Gastrocnemius medialis (tissue), 4 donors: Measurements from ENCODE around the gene SMARCAL1. TPM values are rescaled to one million over a fixed set of nuclear protein-coding genes. Genes with fewer than 3 reads are reported as not detected.
"Not testable (repeated sequence)": the region's sequence is repeated elsewhere in the genome, so short reads cannot be mapped to it uniquely, and the experiment has no call there.

ENCODE experiments used
- ATAC-seq, 2 donors: fragments of 150-250 bp; one replicate each; pipeline ENCODE4 v1.9.1; 2016
- DNase-seq, 2 donors: peaks; one replicate each; pipeline ENCODE4 v3.0.0-alpha.2; 2019
- H3K27ac ChIP-seq, 4 donors: fragments of 200-600 bp; sonication (generic); 1 replicate in 1 of 4; 2 replicates in 3 of 4; pipeline ENCODE4 v1.5.1; 2016 to 2018; ENCODE audit warnings: mild to moderate bottlenecking in 2 of 4, moderate library complexity in 1 of 4
- H3K27me3 ChIP-seq, 3 donors: fragments of 200-600 bp; sonication (generic) in 2 of 3; 1 replicate in 1 of 3; 2 replicates in 2 of 3; pipeline versions ENCODE4 v1.5.1 to v1.6.0; 2016 to 2019; ENCODE audit warnings: mild to moderate bottlenecking in 1 of 3, moderate library complexity in 1 of 3
- H3K36me3 ChIP-seq, 2 donors: fragments of 200-600 bp; sonication (generic) in 1 of 2; one replicate each; pipeline ENCODE4 v1.5.1; 2017 to 2018
- H3K4me1 ChIP-seq, 2 donors: fragments of 200-600 bp; sonication (generic) in 1 of 2; one replicate each; pipeline ENCODE4 v1.5.1; 2016 to 2017; ENCODE audit warnings: mild to moderate bottlenecking in 2 of 2
- H3K4me3 ChIP-seq, 4 donors: fragments of 200-600 bp; sonication (generic) in 3 of 4; 1 replicate in 1 of 4; 2 replicates in 3 of 4; pipeline ENCODE4 v1.5.1; 2016 to 2019; ENCODE audit warnings: mild to moderate bottlenecking in 2 of 4
- H3K9me3 ChIP-seq, 3 donors: fragments of 200-600 bp; sonication (generic) in 2 of 3; 1 replicate in 1 of 3; 2 replicates in 2 of 3; pipeline ENCODE4 v1.5.1; 2016 to 2019
- POLR2A ChIP-seq, 2 donors: fragments of 450-650 bp; IDR thresholded peaks; one replicate each; pipeline ENCODE4 v1.6.1; 2017; ENCODE audit warnings: antibody characterized with exemption in 2 of 2, mild to moderate bottlenecking in 2 of 2, moderate library complexity in 2 of 2
- in situ Hi-C, 4 donors: fragments of 200-750 bp; cut with MboI; loops; one replicate each; pipeline versions ENCODE4 v1.15.0 to v1.8.0; 2017; ENCODE audit warnings: low sequenced_read_pairs in 4 of 4
- intact Hi-C: fragments of 100-400 bp; cut with DNase I; formaldehyde crosslinking; loops from one replicate; pipeline ENCODE4 v1.15.1; 2023; ENCODE audit warnings: low total_unique reads
- total RNA-seq, 4 donors: library from RNA; depleted of rRNA; stranded (reverse); fragments of >200 nt; gene quantifications; one replicate each; pipeline versions ENCODE4 v1.1.0 to v1.2.3, GENCODE V29; 2016
- TF ChIP-seq, protein P1 (sequence below), 5 experiments: fragments of 450-650 bp in 3 of 5; fragments of 200-600 bp in 2 of 5; sonication (generic) in 2 of 5; IDR thresholded peaks in 4 of 5; conservative IDR thresholded peaks in 1 of 5; 1 replicate in 4 of 5; 2 replicates in 1 of 5; pipeline ENCODE4 v1.5.1; 2016 to 2019; ENCODE audit warnings: antibody characterized with exemption in 5 of 5, mild to moderate bottlenecking in 3 of 5, moderate library complexity in 3 of 5

The SMARCAL1 gene
- total RNA-seq, 4 donors from 2014 or later: 5.8 to 20.7 (median 7.8) TPM

DNA sequence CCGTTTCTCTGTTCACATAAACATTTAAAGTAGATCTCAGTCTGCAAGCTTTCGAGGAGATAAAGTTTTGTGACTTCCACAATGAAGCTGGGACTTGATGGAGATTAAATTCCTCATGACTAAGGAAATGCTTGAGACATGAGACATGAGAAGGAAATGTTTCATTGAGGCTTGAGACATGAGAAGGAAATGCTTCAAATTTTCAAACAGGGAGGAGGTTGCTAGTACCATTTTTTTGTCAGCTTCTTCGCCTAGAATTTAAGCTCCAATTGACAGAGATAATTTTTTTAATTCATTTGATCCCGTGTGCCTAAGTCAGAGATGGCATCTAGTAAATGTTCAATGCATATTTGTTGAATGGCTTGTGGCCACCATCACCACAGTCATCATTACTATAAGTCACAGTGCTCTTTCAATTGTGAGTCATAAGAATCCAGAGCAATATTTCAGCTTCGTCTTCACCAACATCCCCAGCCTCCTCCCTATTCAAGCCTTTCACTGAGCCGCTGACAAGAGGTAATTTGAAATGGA, 39.5 kb upstream of the SMARCAL1 start:
- H3K27me3 ChIP-seq: peaks cover 34 to 55% (median 38%) of the 10 kb centered on the region in 3 donors
- intact Hi-C loops: no loop called here
- no peak for ATAC-seq
- in situ Hi-C loops: no loop called here
- H3K4me3 ChIP-seq: no peak overlapping the region
- no peaks in the 10 kb centered on the region for H3K36me3 ChIP-seq
- TF ChIP-seq POLR2A (IDR thresholded peaks at IDR 0.05): no peak
- TF ChIP-seq, protein P1, sequence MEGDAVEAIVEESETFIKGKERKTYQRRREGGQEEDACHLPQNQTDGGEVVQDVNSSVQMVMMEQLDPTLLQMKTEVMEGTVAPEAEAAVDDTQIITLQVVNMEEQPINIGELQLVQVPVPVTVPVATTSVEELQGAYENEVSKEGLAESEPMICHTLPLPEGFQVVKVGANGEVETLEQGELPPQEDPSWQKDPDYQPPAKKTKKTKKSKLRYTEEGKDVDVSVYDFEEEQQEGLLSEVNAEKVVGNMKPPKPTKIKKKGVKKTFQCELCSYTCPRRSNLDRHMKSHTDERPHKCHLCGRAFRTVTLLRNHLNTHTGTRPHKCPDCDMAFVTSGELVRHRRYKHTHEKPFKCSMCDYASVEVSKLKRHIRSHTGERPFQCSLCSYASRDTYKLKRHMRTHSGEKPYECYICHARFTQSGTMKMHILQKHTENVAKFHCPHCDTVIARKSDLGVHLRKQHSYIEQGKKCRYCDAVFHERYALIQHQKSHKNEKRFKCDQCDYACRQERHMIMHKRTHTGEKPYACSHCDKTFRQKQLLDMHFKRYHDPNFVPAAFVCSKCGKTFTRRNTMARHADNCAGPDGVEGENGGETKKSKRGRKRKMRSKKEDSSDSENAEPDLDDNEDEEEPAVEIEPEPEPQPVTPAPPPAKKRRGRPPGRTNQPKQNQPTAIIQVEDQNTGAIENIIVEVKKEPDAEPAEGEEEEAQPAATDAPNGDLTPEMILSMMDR (IDR thresholded peaks at IDR 0.05 in 4 of 5, conservative IDR thresholded peaks at IDR 0.05 in 1 of 5): no peak
- no peaks in the 10 kb centered on the region for H3K9me3 ChIP-seq
- H3K27ac ChIP-seq: no peak overlapping the region
- DNase-seq: no peak
- peaks cover 6 to 10% of the 10 kb centered on the region in 2 donors for H3K4me1 ChIP-seq

DNA sequence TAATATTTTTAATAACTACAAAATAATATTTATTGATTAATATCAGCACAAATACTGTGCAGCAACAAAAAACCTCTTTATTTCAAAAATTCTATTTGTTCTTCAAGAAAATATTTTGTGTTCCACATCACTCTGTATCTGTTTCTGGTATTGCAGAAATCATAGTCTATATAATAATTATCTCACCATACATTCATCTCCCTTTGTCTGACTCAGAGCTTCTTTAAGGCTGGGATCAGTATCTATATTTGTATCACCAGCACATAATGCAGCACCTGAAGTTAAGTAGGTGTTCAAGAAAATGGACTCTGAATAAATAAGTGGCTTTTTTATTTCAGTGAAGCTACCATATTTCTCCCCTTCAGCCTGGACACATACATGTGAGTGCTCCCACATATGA, 38.4 kb upstream of the SMARCAL1 start:
- Histone ChIP-seq H3K4me1 (peaks cover 6 to 10% of the 10 kb centered on the region in 2 donors), H3K9me3 (no peaks in the 10 kb centered on the region), H3K36me3 (no peaks in the 10 kb centered on the region), H3K27me3 (peaks cover 32 to 49% (median 34%) of the 10 kb centered on the region in 3 donors), H3K4me3 (no peak overlapping the region), H3K27ac (no peak overlapping the region)
- in situ Hi-C loops (no loop called here), intact Hi-C loops (no loop called here)
- TF ChIP-seq, protein P1 (IDR thresholded peaks at IDR 0.05 in 4 of 5, conservative IDR thresholded peaks at IDR 0.05 in 1 of 5): no peak
- no peak for TF ChIP-seq POLR2A (IDR thresholded peaks at IDR 0.05)
- DNase-seq (no peak), ATAC-seq (no peak)

DNA sequence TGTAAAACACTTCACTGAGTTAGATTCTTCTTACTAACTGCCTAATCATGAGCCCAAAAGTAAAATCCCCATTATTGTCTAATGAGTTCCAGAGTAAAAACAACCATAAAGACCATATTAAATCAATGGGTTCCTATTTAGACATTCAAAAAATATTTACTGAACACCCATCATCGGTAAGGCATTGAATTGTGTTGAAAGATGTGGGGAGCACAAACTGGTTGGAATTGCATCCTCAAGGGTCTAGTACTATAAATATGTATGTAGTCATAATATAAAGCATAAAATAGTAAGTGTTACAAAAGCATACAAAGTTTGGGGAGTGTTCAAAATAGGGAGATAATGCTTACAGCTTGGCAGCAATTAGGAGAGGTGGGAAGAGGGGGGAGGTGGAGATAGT, 37.0 kb upstream of the SMARCAL1 start:
- Histone ChIP-seq H3K4me3 (no peak overlapping the region), H3K36me3 (no peaks in the 10 kb centered on the region), H3K9me3 (no peaks in the 10 kb centered on the region), H3K27me3 (peaks cover 21 to 36% (median 22%) of the 10 kb centered on the region in 3 donors), H3K27ac (no peak overlapping the region), H3K4me1 (peaks cover 6 to 10% of the 10 kb centered on the region in 2 donors)
- TF ChIP-seq, protein P1 (IDR thresholded peaks at IDR 0.05 in 4 of 5, conservative IDR thresholded peaks at IDR 0.05 in 1 of 5): no peak
- intact Hi-C loops (no loop called here), in situ Hi-C loops (no loop called here)
- no peak for DNase-seq
- no peak for ATAC-seq

DNA sequence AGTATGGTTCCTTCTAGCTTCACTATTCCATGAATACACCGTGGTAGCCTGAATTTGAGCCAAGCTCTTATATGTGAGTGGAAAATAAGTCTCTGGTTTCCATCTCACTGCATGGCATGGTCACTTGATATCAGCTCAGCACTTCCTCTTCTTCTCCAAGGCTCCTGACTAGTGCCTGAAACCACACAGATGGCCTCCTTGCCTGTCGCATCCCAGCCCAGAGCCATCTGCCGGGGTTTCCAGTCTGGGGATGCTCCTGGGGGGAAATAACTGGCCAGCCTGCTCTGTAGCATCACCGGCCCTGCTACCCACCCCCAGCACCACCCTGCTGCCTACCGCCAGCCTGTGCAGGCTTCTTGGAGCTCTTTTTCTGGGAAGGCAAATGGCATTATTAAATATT, 32.3 kb upstream of the SMARCAL1 start:
- DNase-seq (no peak), ATAC-seq (no peak)
- intact Hi-C loops: no loop called here
- no peaks in the 10 kb centered on the region for H3K4me1 ChIP-seq
- no peak for TF ChIP-seq POLR2A (IDR thresholded peaks at IDR 0.05)
- TF ChIP-seq, protein P1 (IDR thresholded peaks at IDR 0.05 in 4 of 5, conservative IDR thresholded peaks at IDR 0.05 in 1 of 5): no peak
- no peaks in the 10 kb centered on the region for H3K9me3 ChIP-seq
- no peak overlapping the region for H3K4me3 ChIP-seq
- H3K27me3 ChIP-seq: no peaks in the 10 kb centered on the region
- H3K27ac ChIP-seq: no peak overlapping the region
- in situ Hi-C loops: no loop called here
- H3K36me3 ChIP-seq: no peaks in the 10 kb centered on the region

DNA sequence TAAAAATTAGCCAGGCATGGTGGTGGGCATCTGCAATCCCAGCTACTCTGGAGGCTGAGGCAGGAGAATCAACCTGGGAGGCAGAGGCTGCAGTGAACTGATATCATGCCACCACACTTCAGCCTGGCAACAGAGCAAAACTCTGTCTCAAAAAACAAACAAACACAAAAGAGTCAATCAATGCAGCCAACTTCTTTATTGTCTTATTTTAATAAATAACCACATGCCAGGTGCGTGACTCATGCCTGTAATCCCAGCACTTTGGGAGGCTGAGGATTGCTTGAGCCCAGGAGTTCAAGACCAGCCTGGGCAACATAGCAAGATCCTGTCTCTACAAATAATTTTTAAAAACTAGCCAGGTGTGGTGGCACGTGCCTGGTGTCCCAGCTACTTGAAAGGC, 27.9 kb upstream of the SMARCAL1 start:
- intact Hi-C loops, DNase-seq, in situ Hi-C loops, ATAC-seq, H3K9me3 ChIP-seq, H3K27me3 ChIP-seq, H3K4me3 ChIP-seq, H3K4me1 ChIP-seq, H3K36me3 ChIP-seq, H3K27ac ChIP-seq: not testable (repeated sequence)
